GM21367 (cell line): Measurements from ENCODE around the gene PTPRN2.

Experiments used
- ATAC-seq: cut with Tn5 transposase; IDR thresholded peaks from one replicate; pipeline ENCODE4 v1.9.1; 2021; ENCODE audit not compliant: unreplicated experiment

Gene PTPRN2

GRCh38 chr7:157618823-157619606 lies 968.6 kb downstream of the PTPRN2 start:
- no peak for ATAC-seq

- ATAC-seq, result no peak
Measured at GRCh38 chr7:157618091-157618726, 969.4 kb downstream of the PTPRN2 start.

GRCh38 chr7:157617401-157617800 lies 970.2 kb downstream of the PTPRN2 start:
- no peak for ATAC-seq

- no peak for ATAC-seq
Measured at GRCh38 chr7:157616931-157617330, 970.7 kb downstream of the PTPRN2 start.

GRCh38 chr7:157616426-157616825 lies 971.2 kb downstream of the PTPRN2 start:
- no peak for ATAC-seq

GRCh38 chr7:157615852-157616251 lies 971.8 kb downstream of the PTPRN2 start:
- ATAC-seq, result no peak

GRCh38 chr7:157615101-157615817 lies 972.4 kb downstream of the PTPRN2 start:
- no peak for ATAC-seq

GRCh38 chr7:157614457-157615020 lies 973.1 kb downstream of the PTPRN2 start:
- no peak for ATAC-seq

GRCh38 chr7:157613575-157614322 lies 973.9 kb downstream of the PTPRN2 start:
- no peak for ATAC-seq

- ATAC-seq, result no peak
Measured at GRCh38 chr7:157612664-157613561, 974.7 kb downstream of the PTPRN2 start.

GRCh38 chr7:157612009-157612663 lies 975.5 kb downstream of the PTPRN2 start:
- no peak for ATAC-seq

GRCh38 chr7:157611341-157611740 lies 976.3 kb downstream of the PTPRN2 start:
- ATAC-seq, result no peak

GRCh38 chr7:157610671-157611295 lies 976.8 kb downstream of the PTPRN2 start:
- ATAC-seq, result no peak

GRCh38 chr7:157609932-157610640 lies 977.5 kb downstream of the PTPRN2 start:
- no peak for ATAC-seq

GRCh38 chr7:157609516-157609915 lies 978.1 kb downstream of the PTPRN2 start:
- no peak for ATAC-seq

GRCh38 chr7:157607218-157607617 lies 980.4 kb downstream of the PTPRN2 start:
- ATAC-seq, result no peak

GRCh38 chr7:157606140-157606539 lies 981.5 kb downstream of the PTPRN2 start:
- no peak for ATAC-seq

GRCh38 chr7:157605638-157606037 lies 982.0 kb downstream of the PTPRN2 start:
- ATAC-seq, result no peak
